Measurements from ENCODE around the gene WDTC1.

DNA sequence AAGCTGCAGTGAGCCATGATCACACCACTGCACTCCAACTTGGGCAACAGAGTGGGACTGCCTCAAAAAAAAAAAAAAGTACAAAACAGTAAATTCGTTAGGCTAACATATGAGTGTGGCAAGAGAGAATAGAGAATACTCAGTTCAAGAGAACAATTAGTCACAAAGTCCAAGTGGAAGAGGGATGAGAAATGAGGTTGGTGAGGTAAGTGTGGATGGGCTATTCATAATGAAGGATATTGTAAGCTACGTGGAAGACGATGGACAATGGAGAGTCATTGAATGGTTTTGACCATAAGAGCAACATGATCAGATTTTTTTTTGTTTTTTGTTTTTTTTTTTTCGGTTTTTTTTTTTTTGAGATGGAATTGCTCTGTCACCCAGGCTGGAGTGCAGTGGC lies 34.8 kb downstream of the WDTC1 start:
- TF ChIP-seq, protein P1, sequence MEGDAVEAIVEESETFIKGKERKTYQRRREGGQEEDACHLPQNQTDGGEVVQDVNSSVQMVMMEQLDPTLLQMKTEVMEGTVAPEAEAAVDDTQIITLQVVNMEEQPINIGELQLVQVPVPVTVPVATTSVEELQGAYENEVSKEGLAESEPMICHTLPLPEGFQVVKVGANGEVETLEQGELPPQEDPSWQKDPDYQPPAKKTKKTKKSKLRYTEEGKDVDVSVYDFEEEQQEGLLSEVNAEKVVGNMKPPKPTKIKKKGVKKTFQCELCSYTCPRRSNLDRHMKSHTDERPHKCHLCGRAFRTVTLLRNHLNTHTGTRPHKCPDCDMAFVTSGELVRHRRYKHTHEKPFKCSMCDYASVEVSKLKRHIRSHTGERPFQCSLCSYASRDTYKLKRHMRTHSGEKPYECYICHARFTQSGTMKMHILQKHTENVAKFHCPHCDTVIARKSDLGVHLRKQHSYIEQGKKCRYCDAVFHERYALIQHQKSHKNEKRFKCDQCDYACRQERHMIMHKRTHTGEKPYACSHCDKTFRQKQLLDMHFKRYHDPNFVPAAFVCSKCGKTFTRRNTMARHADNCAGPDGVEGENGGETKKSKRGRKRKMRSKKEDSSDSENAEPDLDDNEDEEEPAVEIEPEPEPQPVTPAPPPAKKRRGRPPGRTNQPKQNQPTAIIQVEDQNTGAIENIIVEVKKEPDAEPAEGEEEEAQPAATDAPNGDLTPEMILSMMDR (IDR thresholded peaks at IDR 0.05; ENCODE audit: low read length): no peak
- TF ChIP-seq EZH2 (IDR thresholded peaks at IDR 0.05; ENCODE audit: borderline replicate concordance, low read length): no peak
